ENCODE data around the gene LRRC25.

Gene LRRC25

DNA sequence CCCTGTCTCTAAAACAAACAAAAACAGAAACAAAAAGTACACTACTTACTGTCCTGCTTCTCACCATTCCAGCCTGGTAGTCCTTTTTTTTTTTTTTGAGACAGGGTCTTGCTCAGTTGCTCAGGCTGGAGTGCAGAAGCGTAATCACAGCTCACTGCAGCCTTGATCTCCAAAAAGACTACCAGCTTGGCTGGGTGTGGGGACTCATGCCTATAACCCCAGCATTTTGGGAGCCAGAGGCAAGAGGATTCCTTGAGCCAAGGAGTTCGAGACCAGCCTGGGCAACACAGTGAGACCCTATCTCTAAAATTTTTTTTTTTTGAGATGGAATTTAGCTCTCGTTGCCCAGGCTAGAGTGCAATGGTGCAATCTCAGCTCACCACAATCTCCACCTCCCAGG lies 16.6 kb downstream of the LRRC25 start:
- DNase-seq (ENCODE audit: low read depth): no peak
- no peak overlapping the region for H3K4me3 ChIP-seq (ENCODE audit: low read depth, low read length)
- no peak for TF ChIP-seq CTCF (IDR thresholded peaks at IDR 0.05; ENCODE audit: low read depth, low read length, missing control alignments)

DNA sequence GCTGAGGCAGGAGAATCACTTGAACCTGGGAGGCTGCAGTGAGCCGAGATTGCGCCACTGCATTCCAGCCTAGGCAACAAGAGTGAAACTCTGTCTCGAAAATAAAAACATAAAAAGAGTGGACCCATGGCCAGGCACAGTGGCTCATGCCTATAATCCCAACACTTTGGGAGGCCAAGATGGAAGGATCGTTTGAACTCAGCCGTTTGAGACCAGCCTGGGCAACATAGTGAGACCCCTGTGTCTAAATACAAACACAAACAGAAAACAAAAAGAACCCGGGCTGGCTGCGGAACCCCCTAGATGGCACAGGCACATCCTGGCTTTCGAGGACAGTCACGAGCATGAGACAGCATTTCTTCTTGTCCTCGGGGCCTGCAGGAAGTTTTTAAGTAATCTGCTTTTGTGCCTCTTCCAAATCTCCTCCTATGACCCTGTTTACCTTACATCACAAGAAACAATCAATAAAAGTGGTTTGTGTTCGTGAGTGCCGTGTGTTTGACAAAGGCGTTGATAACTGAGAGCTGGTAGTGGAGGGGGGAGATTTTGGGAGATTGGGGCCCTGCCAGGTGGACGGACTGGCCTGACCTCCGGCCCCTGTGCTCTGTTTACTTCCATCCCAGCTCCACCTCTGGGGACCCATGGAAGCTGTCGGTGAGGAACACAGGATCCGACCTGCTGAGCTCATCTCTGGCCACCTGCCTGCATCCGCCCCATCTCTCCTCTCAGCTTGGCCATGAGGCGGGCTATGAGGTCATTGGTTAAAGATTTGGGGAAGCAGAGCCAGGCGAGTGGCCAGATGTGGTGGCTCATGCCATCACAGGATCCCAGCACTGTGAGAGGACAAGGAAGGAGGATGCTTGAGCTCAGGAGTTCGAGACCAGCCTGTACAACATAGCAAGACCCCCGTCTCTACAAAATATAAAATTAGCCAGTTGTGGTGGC lies 17.3 kb downstream of the LRRC25 start:
- DNase-seq (ENCODE audit: low read depth): no peak
- no peak overlapping the region for H3K4me3 ChIP-seq (ENCODE audit: low read depth, low read length)
- no peak for TF ChIP-seq CTCF (IDR thresholded peaks at IDR 0.05; ENCODE audit: low read depth, low read length, missing control alignments)

- H3K4me3 ChIP-seq (ENCODE audit: low read depth, low read length): no peak overlapping the region
- DNase-seq (ENCODE audit: low read depth): no peak
- TF ChIP-seq CTCF (IDR thresholded peaks at IDR 0.05; ENCODE audit: low read depth, low read length, missing control alignments): no peak
Measured at GRCh38 chr19:18377026-18377425, 20.4 kb downstream of the LRRC25 start.

DNA sequence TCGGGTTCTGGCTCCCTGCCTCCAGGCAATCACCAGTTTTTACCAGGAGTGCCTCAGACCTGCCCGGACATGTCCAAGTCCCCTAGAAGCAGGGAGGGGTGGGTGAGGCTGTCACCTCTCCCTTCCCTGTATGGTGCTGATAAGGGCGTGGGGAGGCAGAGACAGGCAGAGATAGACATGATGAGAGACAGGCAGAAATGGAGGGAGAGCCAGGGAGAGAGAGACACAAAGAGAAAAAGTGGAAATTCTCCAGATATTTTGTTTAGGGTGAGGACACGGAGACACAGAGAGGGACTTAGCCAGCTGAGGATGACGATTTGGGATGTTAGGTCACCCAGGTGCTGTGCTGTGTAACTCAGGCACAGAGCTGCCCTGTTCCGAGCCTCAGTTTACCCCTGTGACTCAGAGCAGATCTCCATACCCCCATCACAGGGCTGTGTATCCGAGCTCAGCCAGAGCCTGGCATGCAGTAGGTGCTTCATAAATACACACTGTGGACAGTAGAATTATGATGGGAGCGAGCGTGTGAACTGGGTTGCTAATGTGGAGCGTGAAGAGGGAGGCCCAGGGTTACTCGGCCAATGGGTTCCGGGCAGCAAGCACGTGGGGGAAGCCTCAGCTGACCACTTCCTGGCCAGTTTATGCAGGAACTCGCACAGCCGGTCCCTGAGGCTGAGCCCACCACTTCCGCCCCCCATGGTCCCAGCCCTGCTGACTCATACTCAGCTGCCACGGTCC lies 23.4 kb downstream of the LRRC25 start:
- no peak for TF ChIP-seq CTCF (IDR thresholded peaks at IDR 0.05; ENCODE audit: low read depth, low read length, missing control alignments)
- H3K4me3 ChIP-seq (ENCODE audit: low read depth, low read length): no peak overlapping the region

GRCh38 chr19:18373407-18373891 lies 24.0 kb downstream of the LRRC25 start:
- no peak for TF ChIP-seq CTCF (IDR thresholded peaks at IDR 0.05; ENCODE audit: low read depth, low read length, missing control alignments)
- no peak for DNase-seq (ENCODE audit: low read depth)
- H3K4me3 ChIP-seq (ENCODE audit: low read depth, low read length): no peak overlapping the region

More for the DNA sequence above, 23.4 kb downstream of the LRRC25 start:
- DNase-seq (ENCODE audit: low read depth): peak; percentile 92

DNA sequence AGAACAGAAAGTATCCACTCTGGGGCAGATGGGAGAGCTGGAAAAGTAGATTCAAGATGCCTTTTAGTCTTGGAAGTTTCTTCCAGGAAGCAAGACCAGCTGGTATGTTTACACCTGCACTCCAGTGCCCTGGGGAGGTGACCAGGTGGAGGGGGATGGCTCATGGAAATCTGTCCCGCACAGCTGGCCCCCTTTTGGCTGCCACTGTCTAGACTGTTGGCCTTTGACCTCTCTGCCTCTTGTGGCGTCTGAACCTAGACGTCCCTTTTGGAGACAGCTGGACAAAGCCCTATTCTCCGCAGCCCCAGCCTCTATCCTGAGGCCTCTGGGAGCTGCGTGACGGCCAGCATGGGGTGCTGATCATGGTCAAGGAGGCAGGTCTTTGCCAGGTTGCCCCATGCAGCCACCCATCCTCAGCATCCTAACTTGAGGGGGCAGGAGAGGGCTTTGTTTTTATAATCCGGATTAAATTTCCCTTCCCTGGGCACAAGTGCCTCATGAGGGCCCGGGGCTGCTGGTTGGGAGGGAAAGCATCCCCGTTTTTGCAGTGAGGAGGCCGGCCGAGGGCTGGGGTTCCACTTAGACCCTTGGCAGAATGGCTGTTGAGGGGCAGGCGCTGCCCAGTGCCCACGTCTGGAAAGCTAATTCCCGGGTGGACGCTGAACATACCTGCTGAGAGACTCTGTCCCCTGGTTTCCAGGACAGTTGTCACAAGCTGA lies 28.8 kb downstream of the LRRC25 start:
- DNase-seq (ENCODE audit: low read depth): no peak
- no peak overlapping the region for H3K4me3 ChIP-seq (ENCODE audit: low read depth, low read length)
- TF ChIP-seq CTCF (IDR thresholded peaks at IDR 0.05; ENCODE audit: low read depth, low read length, missing control alignments): no peak
